Neural progenitor cell (in vitro differentiated cells): Measurements from ENCODE around the gene OBI1.
A peak's percentile ranks its signal among the peaks of the same experiment; 100 is the strongest.

Source experiments
- EZH2 ChIP-seq: fragments of 200-600 bp; sonication (generic); IDR thresholded peaks from 2 replicates; pipeline ENCODE4 v1.6.1; 2017; ENCODE audit warnings: antibody characterized with exemption, mild to moderate bottlenecking, moderate library complexity
- TF ChIP-seq, protein P1 (sequence below): fragments of 200-600 bp; sonication (generic); IDR thresholded peaks from 2 replicates; pipeline ENCODE4 v1.5.1; 2017; ENCODE audit warnings: antibody characterized with exemption, mild to moderate bottlenecking

DNA sequence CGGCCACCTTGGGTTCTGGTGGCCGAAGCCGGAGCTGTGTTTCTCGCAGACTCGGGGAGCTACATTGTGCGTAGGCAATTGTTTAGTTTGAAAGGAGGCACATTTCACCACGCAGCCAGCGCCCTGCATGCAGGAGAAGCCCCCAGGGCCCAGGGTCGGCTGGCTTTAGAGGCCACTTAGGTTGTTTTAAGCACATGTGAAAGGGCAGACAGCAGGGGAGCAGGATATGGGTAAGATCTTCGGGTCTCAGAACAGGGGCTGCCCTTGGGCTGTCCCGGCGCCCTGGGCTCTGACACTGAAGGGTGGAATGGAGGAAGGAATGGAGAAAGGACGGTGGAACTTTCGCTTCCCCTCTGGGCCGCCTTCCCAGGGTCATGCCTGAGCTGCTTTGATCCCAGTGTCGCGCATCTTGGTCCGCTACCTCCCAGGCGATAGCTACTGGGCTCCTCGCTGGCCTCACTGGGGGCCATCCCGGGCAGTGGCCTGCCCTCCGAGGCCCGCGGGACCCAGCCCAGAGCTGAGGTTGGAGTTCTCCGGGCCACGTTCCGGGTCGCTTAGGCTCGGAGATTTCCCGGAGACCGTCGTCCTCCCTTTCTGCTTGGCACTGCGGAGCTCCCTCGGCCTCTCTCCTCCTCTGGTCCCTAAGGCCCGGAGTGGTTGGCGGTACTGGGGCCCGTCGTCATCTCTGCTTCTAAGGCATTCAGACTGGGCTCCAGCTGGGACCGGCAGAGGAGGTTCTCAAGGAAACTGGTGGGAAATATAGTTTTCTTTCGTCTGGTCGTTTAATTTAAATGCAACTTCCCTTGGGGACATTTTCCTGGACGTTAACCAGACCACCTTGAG is 51.3 kb downstream of the OBI1 start:
- TF ChIP-seq, protein P1, sequence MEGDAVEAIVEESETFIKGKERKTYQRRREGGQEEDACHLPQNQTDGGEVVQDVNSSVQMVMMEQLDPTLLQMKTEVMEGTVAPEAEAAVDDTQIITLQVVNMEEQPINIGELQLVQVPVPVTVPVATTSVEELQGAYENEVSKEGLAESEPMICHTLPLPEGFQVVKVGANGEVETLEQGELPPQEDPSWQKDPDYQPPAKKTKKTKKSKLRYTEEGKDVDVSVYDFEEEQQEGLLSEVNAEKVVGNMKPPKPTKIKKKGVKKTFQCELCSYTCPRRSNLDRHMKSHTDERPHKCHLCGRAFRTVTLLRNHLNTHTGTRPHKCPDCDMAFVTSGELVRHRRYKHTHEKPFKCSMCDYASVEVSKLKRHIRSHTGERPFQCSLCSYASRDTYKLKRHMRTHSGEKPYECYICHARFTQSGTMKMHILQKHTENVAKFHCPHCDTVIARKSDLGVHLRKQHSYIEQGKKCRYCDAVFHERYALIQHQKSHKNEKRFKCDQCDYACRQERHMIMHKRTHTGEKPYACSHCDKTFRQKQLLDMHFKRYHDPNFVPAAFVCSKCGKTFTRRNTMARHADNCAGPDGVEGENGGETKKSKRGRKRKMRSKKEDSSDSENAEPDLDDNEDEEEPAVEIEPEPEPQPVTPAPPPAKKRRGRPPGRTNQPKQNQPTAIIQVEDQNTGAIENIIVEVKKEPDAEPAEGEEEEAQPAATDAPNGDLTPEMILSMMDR = no peak
- peak; percentile 86 for TF ChIP-seq EZH2
